ENCODE data around the gene ARHGEF16.

GRCh38 chr1:3529099-3529729, 74.7 kb downstream of the ARHGEF16 start:
- no peak for TF ChIP-seq EZH2 (IDR thresholded peaks at IDR 0.05; ENCODE audit: borderline replicate concordance, low read depth, low read length, poor library complexity, severe bottlenecking)
- TF ChIP-seq CTCF (conservative IDR thresholded peaks at IDR 0.05; ENCODE audit: low read depth, low read length) = no peak
